ENCODE data around the gene KCTD17. TPM values are rescaled to one million over a fixed set of nuclear protein-coding genes. Genes with fewer than 3 reads are reported as not detected.

KCTD17 gene
- total RNA-seq, 4 donors from 2014 or later = 32.4 to 58.0 (median 48.1) TPM

- TF ChIP-seq POLR2A (IDR thresholded peaks at IDR 0.05) (no peak), CTCF (IDR thresholded peaks at IDR 0.05) (no peak)
- 72 to 78% methylated on average over 9 to 10 of the region's 10 CpGs for WGBS, 2 donors
- DNase-seq (ENCODE audit: low spot score in 2 of 2) = no peak
- H3K4me3 ChIP-seq (ENCODE audit: low read depth, poor library complexity, severe bottlenecking) = no peak overlapping the region
- intact Hi-C loops (cut with DNase I; ENCODE audit: low total_unique reads) = no loop called here
Measured at GRCh38 chr22:37061611-37062375, 10.3 kb downstream of the KCTD17 start.

- no peak for TF ChIP-seq CTCF (IDR thresholded peaks at IDR 0.05)
- no peak for TF ChIP-seq POLR2A (IDR thresholded peaks at IDR 0.05)
- intact Hi-C loops (cut with DNase I; ENCODE audit: low total_unique reads) = no loop called here
- WGBS, 2 donors = 47 to 59% methylated on average over 7 of the region's 7 CpGs
- H3K4me3 ChIP-seq (ENCODE audit: low read depth, poor library complexity, severe bottlenecking) = no peak overlapping the region
- DNase-seq (ENCODE audit: low spot score in 2 of 2) = no peak
Measured at GRCh38 chr22:37062376-37062675, 10.8 kb downstream of the KCTD17 start.

- H3K4me3 ChIP-seq (ENCODE audit: low read depth, poor library complexity, severe bottlenecking) = no peak overlapping the region
- WGBS, 2 donors = 78 to 81% methylated on average over 9 to 15 of the region's 15 CpGs
- no peak for DNase-seq (ENCODE audit: low spot score in 2 of 2)
- TF ChIP-seq POLR2A (IDR thresholded peaks at IDR 0.05) (no peak), CTCF (IDR thresholded peaks at IDR 0.05) (no peak)
- intact Hi-C loops (cut with DNase I; ENCODE audit: low total_unique reads) = no loop called here
Measured at GRCh38 chr22:37062702-37063381, 11.3 kb downstream of the KCTD17 start.

GRCh38 chr22:37063431-37064420 is 12.2 kb downstream of the KCTD17 start:
- DNase-seq (ENCODE audit: low spot score in 2 of 2) = no peak
- 85 to 86% methylated on average over 26 to 28 of the region's 28 CpGs for WGBS, 2 donors
- TF ChIP-seq POLR2A (IDR thresholded peaks at IDR 0.05) (no peak), CTCF (IDR thresholded peaks at IDR 0.05) (no peak)
- no peak overlapping the region for H3K4me3 ChIP-seq (ENCODE audit: low read depth, poor library complexity, severe bottlenecking)
- intact Hi-C loops (cut with DNase I; ENCODE audit: low total_unique reads) = no loop called here

- DNase-seq (ENCODE audit: low spot score in 2 of 2) = no peak
- H3K4me3 ChIP-seq (ENCODE audit: low read depth, poor library complexity, severe bottlenecking) = no peak overlapping the region
- TF ChIP-seq CTCF (IDR thresholded peaks at IDR 0.05) (no peak), POLR2A (IDR thresholded peaks at IDR 0.05) (no peak)
- intact Hi-C loops (cut with DNase I; ENCODE audit: low total_unique reads) = no loop called here
- WGBS, 2 donors = 85 to 86% methylated on average over 11 of the region's 11 CpGs
Measured at GRCh38 chr22:37064553-37064952, 13.0 kb downstream of the KCTD17 start.

Measured in lower leg skin (tissue), 4 donors.